IMR-90 (cell line): ENCODE data around the gene SOCS6. TPM values are rescaled to one million over a fixed set of nuclear protein-coding genes. Genes with fewer than 3 reads are reported as not detected.

ENCODE experiments used
- ATAC-seq: fragments of 200-7000 bp; cut with Tn5 transposase; 2 replicates; pipeline ENCODE4 v1.9.1; 2020; ENCODE audit warnings: low read depth, mild to moderate bottlenecking, moderate library complexity
- BruUV-seq: library from RNA; stranded (reverse); fragments of 400-500 nt; replicated peaks from 2 replicates; lab custom pipeline; 2021; lab: Mats Ljungman, UMichigan
- CTCF ChIA-PET: fragments of 300-600 bp; formaldehyde crosslinking; extraction: SDS; loops from one replicate; lab custom pipeline; 2021; ENCODE audit warnings: antibody characterized with exemption; lab: Yijun Ruan, JAX
- POLR2A ChIA-PET: fragments of 300-600 bp; sonication (Branson Sonifier 250); formaldehyde crosslinking; loops from one replicate; lab custom pipeline; 2022; ENCODE audit warnings: antibody characterized with exemption; ENCODE audit not compliant: unreplicated experiment; lab: Charles Lee
- DNase-seq: peaks from one replicate; pipeline ENCODE4 v3.0.0; 2013
- H2AFZ ChIP-seq: replicated peaks from 2 replicates; pipeline ENCODE3; 2013; ENCODE audit warnings: low read length, mild to moderate bottlenecking; ENCODE audit not compliant: poor library complexity
- H2AK5ac ChIP-seq: 2 replicates; pipeline ENCODE4 v1.6.1; 2013; ENCODE audit warnings: low read depth, low read length, inconsistent platforms
- H2AK9ac ChIP-seq: replicated peaks from 2 replicates; pipeline ENCODE3; 2013; ENCODE audit warnings: mild to moderate bottlenecking, low read depth, low read length, moderate library complexity; ENCODE audit not compliant: poor library complexity
- H2BK120ac ChIP-seq: 2 replicates; pipeline ENCODE4 v1.6.1; 2013; ENCODE audit warnings: low read depth, low read length, inconsistent platforms
- H2BK15ac ChIP-seq: 3 replicates; pipeline ENCODE4 v1.6.1; 2013; ENCODE audit warnings: low read depth, low read length, inconsistent platforms
- H2BK20ac ChIP-seq: 2 replicates; pipeline ENCODE4 v1.6.1; 2013; ENCODE audit warnings: low read depth, mild to moderate bottlenecking, inconsistent platforms, low read length, moderate library complexity
- H2BK5ac ChIP-seq: 2 replicates; pipeline ENCODE4 v1.6.1; 2013; ENCODE audit warnings: mild to moderate bottlenecking, low read depth, low read length, inconsistent platforms; ENCODE audit not compliant: poor library complexity, severe bottlenecking
- H3K14ac ChIP-seq: replicated peaks from 2 replicates; pipeline ENCODE4 v1.6.1; 2013; ENCODE audit warnings: low read depth, low read length, inconsistent platforms
- H3K18ac ChIP-seq: 2 replicates; pipeline ENCODE4 v1.6.1; 2013; ENCODE audit warnings: low read depth, low read length, control low read depth
- H3K23ac ChIP-seq: 2 replicates; pipeline ENCODE4 v1.6.1; 2013; ENCODE audit warnings: low read depth, low read length, inconsistent platforms
- H3K27ac ChIP-seq: 2 replicates; pipeline ENCODE4 v1.5.1; 2013; ENCODE audit warnings: mild to moderate bottlenecking, control low read depth, low read length; ENCODE audit not compliant: insufficient read depth
- H3K27me3 ChIP-seq: 2 replicates; pipeline ENCODE4 v1.6.1; 2013; ENCODE audit warnings: low read length; ENCODE audit not compliant: control insufficient read depth, insufficient read depth
- H3K36me3 ChIP-seq: 2 replicates; pipeline ENCODE4 v1.6.1; 2013; ENCODE audit warnings: low read length, mixed read lengths; ENCODE audit not compliant: control insufficient read depth, insufficient read depth
- H3K4ac ChIP-seq: 2 replicates; pipeline ENCODE4 v1.6.1; 2013; ENCODE audit warnings: low read depth, low read length, inconsistent platforms
- H3K4me1 ChIP-seq: 2 replicates; pipeline ENCODE4 v1.6.1; 2013; ENCODE audit warnings: low read length, mixed read lengths; ENCODE audit not compliant: control insufficient read depth, insufficient read depth
- H3K4me2 ChIP-seq: 2 replicates; pipeline ENCODE4 v1.6.1; 2013; ENCODE audit warnings: low read depth, mild to moderate bottlenecking, control low read depth, low read length, moderate library complexity
- H3K4me3 ChIP-seq: 2 replicates; pipeline ENCODE4 v1.5.1; 2013; ENCODE audit warnings: low read depth, mild to moderate bottlenecking, control low read depth, low read length, moderate library complexity; ENCODE audit not compliant: insufficient read depth
- H3K56ac ChIP-seq: 2 replicates; pipeline ENCODE4 v1.6.1; 2013; ENCODE audit warnings: low read length, inconsistent platforms; ENCODE audit not compliant: insufficient read depth; ENCODE audit errors: extremely low read depth
- H3K79me1 ChIP-seq, 2 experiments: 2 replicates each; pipeline ENCODE4 v1.6.1; 2013; ENCODE audit warnings: low read length in 2 of 2, inconsistent platforms in 1 of 2, low read depth in 1 of 2
- H3K9ac ChIP-seq: 2 replicates; pipeline ENCODE4 v1.6.1; 2013; ENCODE audit warnings: low read depth, low read length, control low read depth
- H3K9me1 ChIP-seq: 2 replicates; pipeline ENCODE4 v1.6.1; 2013; ENCODE audit warnings: low read length, inconsistent platforms; ENCODE audit not compliant: insufficient read depth
- H3K9me3 ChIP-seq: 2 replicates; pipeline ENCODE4 v1.6.1; 2013; ENCODE audit warnings: low read length; ENCODE audit not compliant: control insufficient read depth, insufficient read depth
- H4K20me1 ChIP-seq: 2 replicates; pipeline ENCODE4 v1.6.1; 2013; ENCODE audit warnings: low read length, inconsistent platforms; ENCODE audit not compliant: insufficient read depth
- H4K5ac ChIP-seq: 2 replicates; pipeline ENCODE4 v1.6.1; 2013; ENCODE audit warnings: mild to moderate bottlenecking, low read depth, low read length, control low read depth
- H4K8ac ChIP-seq, 2 experiments: 2 replicates each; pipeline ENCODE4 v1.6.1; 2013; ENCODE audit warnings: low read depth in 2 of 2, low read length in 2 of 2, control low read depth in 1 of 2, inconsistent platforms in 1 of 2
- H4K91ac ChIP-seq: 2 replicates; pipeline ENCODE4 v1.6.1; 2013; ENCODE audit warnings: low read depth, low read length, inconsistent platforms; ENCODE audit not compliant: insufficient read depth
- CHD1 ChIP-seq: IDR thresholded peaks from 2 replicates; pipeline ENCODE4 v1.6.1; 2012; ENCODE audit warnings: low read depth, low read length, improper control_type of control experiment
- CTCF ChIP-seq: conservative IDR thresholded peaks from 2 replicates; pipeline ENCODE4 v1.5.1; 2012; ENCODE audit warnings: mild to moderate bottlenecking, low read depth, low read length, improper control_type of control experiment
- FOS ChIP-seq: fragments of 150-350 bp; IDR thresholded peaks from 2 replicates; pipeline ENCODE4 v1.6.1; 2016; ENCODE audit warnings: low read depth, low read length
- MAFK ChIP-seq: IDR thresholded peaks from 2 replicates; pipeline ENCODE4 v1.6.1; 2012; ENCODE audit warnings: low read depth, low read length, improper control_type of control experiment
- MAZ ChIP-seq: IDR thresholded peaks from 2 replicates; pipeline ENCODE4 v1.6.1; 2012; ENCODE audit warnings: low read depth, mild to moderate bottlenecking, low read length, improper control_type of control experiment, moderate library complexity, borderline replicate concordance
- MXI1 ChIP-seq: IDR thresholded peaks from 2 replicates; pipeline ENCODE4 v1.6.1; 2012; ENCODE audit warnings: low read depth, mild to moderate bottlenecking, low read length, moderate library complexity, borderline replicate concordance
- RAD21 ChIP-seq: IDR thresholded peaks from 2 replicates; pipeline ENCODE4 v1.6.1; 2012; ENCODE audit warnings: low read length, improper control_type of control experiment
- RCOR1 ChIP-seq: IDR thresholded peaks from 2 replicates; pipeline ENCODE4 v1.6.1; 2012; ENCODE audit warnings: mild to moderate bottlenecking, low read length, improper control_type of control experiment; ENCODE audit not compliant: insufficient replicate concordance
- RFX5 ChIP-seq: IDR thresholded peaks from 2 replicates; pipeline ENCODE4 v1.8.0; 2012; ENCODE audit warnings: low read depth, mild to moderate bottlenecking, low read length, moderate library complexity
- USF2 ChIP-seq: fragments of 150-350 bp; IDR thresholded peaks from 2 replicates; pipeline ENCODE4 v1.6.1; 2017; ENCODE audit warnings: mild to moderate bottlenecking, antibody characterized with exemption, low read length, low read depth
- WGBS, 2 experiments: methylation state at CpG; one replicate each; pipeline versions ENCODE4 v1.1.5 to v1.1.7; 2013; ENCODE audit warnings: missing lambda C conversion rate in 2 of 2; ENCODE audit not compliant: insufficient read length in 1 of 2; ENCODE audit errors: extremely low coverage in 2 of 2; 5-methylcytosine and 5-hydroxymethylcytosine counted together
- dilution Hi-C: fragments of 300-500 bp; cut with HindIII; formaldehyde crosslinking; loops from one replicate; pipeline ENCODE4 v1.14.3; 2018; ENCODE audit warnings: low sequenced_read_pairs; ENCODE audit not compliant: unreplicated experiment
- in situ Hi-C: fragments of 300-500 bp; cut with MboI; formaldehyde crosslinking; loops from 3 replicates; pipeline ENCODE4 v1.14.3; 2019; ENCODE audit warnings: low sequenced_read_pairs, inconsistent platforms, mixed read lengths
- intact Hi-C: fragments of 100-400 bp; cut with micrococcal nuclease; formaldehyde crosslinking; loops from 2 replicates; pipeline ENCODE4 v1.10.0; 2022
- polyA plus RNA-seq, 3 experiments: library from polyadenylated mRNA; depleted of rRNA; stranded (reverse); fragments of >200 nt; gene quantifications; 2 replicates each; pipeline ENCODE4 v1.2.3, GENCODE V29; 2012; ENCODE audit warnings: low replicate concordance in 1 of 3
- total RNA-seq: library from RNA; depleted of rRNA; stranded (reverse); fragments of >200 nt; gene quantifications from 2 replicates; pipeline ENCODE4 v1.2.3, GENCODE V29; 2012

The SOCS6 gene
- total and polyA plus RNA-seq, 2 of the 4 experiments (the other 2 are of a cell fraction): 21.3 to 57.4 TPM

- Histone ChIP-seq H3K14ac (no peak overlapping the region), H2AFZ (no peak overlapping the region), H2AK9ac (no peak overlapping the region), H2BK20ac (no peak overlapping the region), H3K4me2 (no peak overlapping the region), H3K36me3 (no peaks in the 10 kb centered on the region), H3K4ac (no peak overlapping the region), H3K79me1 (peaks cover 0 to 51% of the 10 kb centered on the region in 2 experiments; a peak in 2 of 4 replicates), H2BK15ac (no peak overlapping the region), H3K23ac (no peak overlapping the region), H4K5ac (no peak overlapping the region), H3K27ac (no peak overlapping the region), H2BK120ac (no peak overlapping the region), H3K9me1 (peaks cover 4% of the 10 kb centered on the region), H3K9me3 (no peaks in the 10 kb centered on the region), H4K91ac (no peak overlapping the region), H4K8ac (no peak overlapping the region), H3K56ac (no peak overlapping the region), H4K20me1 (peaks cover 73% of the 10 kb centered on the region), H3K4me3 (no peak overlapping the region), H2AK5ac (no peak overlapping the region), H3K4me1 (0 out of 2 replicates have a peak, but pooled peaks cover 2% of the 10 kb centered on the region), H3K9ac (no peak overlapping the region), H3K27me3 (no peaks in the 10 kb centered on the region), H2BK5ac (no peak overlapping the region), H3K18ac (no peak overlapping the region)
- in situ Hi-C loops (no loop called here), dilution Hi-C loops (no loop called here), intact Hi-C loops (no loop called here)
- no TSS peak for BruUV-seq
- ATAC-seq: no peak
- CTCF ChIA-PET: no interaction called here
- TF ChIP-seq RFX5: no peak
- TF ChIP-seq MAFK: no peak
- no peak for TF ChIP-seq CTCF
- TF ChIP-seq RCOR1: no peak
- no peak for TF ChIP-seq FOS
- TF ChIP-seq MAZ: no peak
- TF ChIP-seq USF2: no peak
- no peak for TF ChIP-seq RAD21
- no peak for TF ChIP-seq CHD1
- no peak for TF ChIP-seq MXI1
- no CpG with 5 or more reads among the region's 2 CpGs for WGBS, 2 experiments
- no peak for DNase-seq
- POLR2A ChIA-PET: no interaction called here
Measured at GRCh38 chr18:70311726-70312125, 22.9 kb downstream of the SOCS6 start.
